Measurements from ENCODE around the gene ANAPC15. TPM values are rescaled to one million over a fixed set of nuclear protein-coding genes. Genes with fewer than 3 reads are reported as not detected.

The ANAPC15 gene
- total and polyA plus RNA-seq, 9 of the 15 experiments (the other 6 are each of a cell fraction or from before 2014, with no cell fraction given), result 53.0 to 254 (median 75.7) TPM

DNA sequence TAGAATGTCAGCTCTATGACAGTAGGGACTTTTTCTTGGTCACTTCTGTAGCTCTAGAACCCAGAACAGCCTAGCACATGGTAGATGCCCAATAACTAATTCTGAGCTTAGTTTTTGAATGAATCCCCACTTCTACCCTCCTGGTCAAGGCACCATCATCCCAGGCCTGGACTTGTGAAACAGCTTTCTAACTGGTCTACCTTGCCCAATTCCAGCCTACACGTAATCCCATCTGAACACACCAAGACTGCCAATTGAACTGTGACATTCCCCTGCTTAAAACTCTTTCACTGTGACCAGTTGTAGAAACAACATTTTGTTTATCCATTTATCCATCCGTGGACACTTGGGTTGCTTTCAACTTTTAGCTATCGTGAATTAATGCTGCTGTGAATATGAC, 16.9 kb upstream of the ANAPC15 start:
- H3K9me1 ChIP-seq (ENCODE audit: control insufficient read depth, insufficient read depth, low read length), result no peaks in the 10 kb centered on the region
- no peaks in the 10 kb centered on the region for H3K36me3 ChIP-seq (ENCODE audit: control insufficient read depth, insufficient read depth, low read length)
- no peaks in the 10 kb centered on the region for H3K27me3 ChIP-seq (ENCODE audit: control insufficient read depth in 2 of 2, insufficient read depth in 2 of 2, low read length in 2 of 2)
- H3K79me2 ChIP-seq (ENCODE audit: control insufficient read depth, insufficient read depth, low read length), result no peaks in the 10 kb centered on the region
- in situ Hi-C loops (cut with MboI), result no loop called here
- H2AFZ ChIP-seq (ENCODE audit: low read depth, low read length), result no peak overlapping the region
- H4K20me1 ChIP-seq (replicated peaks; ENCODE audit: control insufficient read depth, insufficient read depth, low read length), result no peaks in the 10 kb centered on the region
- H3K4me3 ChIP-seq, result no peak overlapping the region
- no peak overlapping the region for H3K27ac ChIP-seq (ENCODE audit: extremely low read depth, low read depth, low read length)
- no peak overlapping the region for H3K4me2 ChIP-seq (ENCODE audit: insufficient read depth, low read length)
- intact Hi-C loops (cut with micrococcal nuclease), result no loop called here
- DNase-seq (ENCODE audit: extremely low read depth in 1 of 4, low spot score in 3 of 4) (no peak), FAIRE-seq (no peak), ATAC-seq (no peak)
- no TSS peak for BruUV-seq (replicated peaks)
- WGBS (ENCODE audit: insufficient coverage, low coverage, missing lambda C conversion rate), result 6% methylated on average over 3 of the region's 3 CpGs
- H3K9me3 ChIP-seq (replicated peaks; ENCODE audit: control insufficient read depth, insufficient read depth, low read depth, low read length), result no peaks in the 10 kb centered on the region; the same call in 1 of the 2 replicates
- POLR2A ChIA-PET, result interaction anchor here (1.0 kb wide), 1 partner anchor 11 kb away, joined by 3 read pairs; no protein-coding TSS in a partner anchor
- CTCF ChIA-PET (ENCODE audit: low intra/inter-chr PET ratio), result no interaction called here
- H3K9ac ChIP-seq (ENCODE audit: insufficient read depth in 1 of 2, low read depth in 2 of 2, low read length in 2 of 2), result no peak overlapping the region
- 0 out of 5 replicates have a peak, but pooled peaks cover 0 to under 1% of the 10 kb centered on the region in 2 experiments for H3K4me1 ChIP-seq (replicated peaks in 1 of 2; ENCODE audit: control insufficient read depth in 2 of 2, insufficient read depth in 2 of 2, low read length in 2 of 2)
- TF ChIP-seq CHD4 (IDR thresholded peaks at IDR 0.05; ENCODE audit: insufficient read depth, insufficient replicate concordance, low read depth, low read length, poor library complexity, severe bottlenecking) (no peak), KLF13 (tag; IDR thresholded peaks at IDR 0.05; ENCODE audit: borderline replicate concordance, low read depth) (no peak), ZNF507 (tag; conservative IDR thresholded peaks at IDR 0.05) (no peak), ARID2 (IDR thresholded peaks at IDR 0.05) (no peak), ZNF609 (CRISPR knock-in tag; IDR thresholded peaks at IDR 0.05; ENCODE audit: borderline replicate concordance) (no peak), ZNF263 (CRISPR knock-in tag; IDR thresholded peaks at IDR 0.05; ENCODE audit: borderline replicate concordance) (no peak), HDAC3 (IDR thresholded peaks at IDR 0.05; ENCODE audit: borderline replicate concordance, partially characterized antibody) (no peak), ZNF76 (CRISPR knock-in tag; IDR thresholded peaks at IDR 0.05; ENCODE audit: borderline replicate concordance) (no peak), MAFG (tag; conservative IDR thresholded peaks at IDR 0.05) (no peak), C11orf30 (IDR thresholded peaks at IDR 0.05; ENCODE audit: low read depth) (no peak), AFF4 (CRISPR knock-in tag; IDR thresholded peaks at IDR 0.05) (no peak)
- TF ChIP-seq, protein P1, sequence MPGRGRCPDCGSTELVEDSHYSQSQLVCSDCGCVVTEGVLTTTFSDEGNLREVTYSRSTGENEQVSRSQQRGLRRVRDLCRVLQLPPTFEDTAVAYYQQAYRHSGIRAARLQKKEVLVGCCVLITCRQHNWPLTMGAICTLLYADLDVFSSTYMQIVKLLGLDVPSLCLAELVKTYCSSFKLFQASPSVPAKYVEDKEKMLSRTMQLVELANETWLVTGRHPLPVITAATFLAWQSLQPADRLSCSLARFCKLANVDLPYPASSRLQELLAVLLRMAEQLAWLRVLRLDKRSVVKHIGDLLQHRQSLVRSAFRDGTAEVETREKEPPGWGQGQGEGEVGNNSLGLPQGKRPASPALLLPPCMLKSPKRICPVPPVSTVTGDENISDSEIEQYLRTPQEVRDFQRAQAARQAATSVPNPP (IDR thresholded peaks at IDR 0.05; ENCODE audit: borderline replicate concordance, insufficient read depth, insufficient read length), result no peak
